ENCODE data around the gene UNKL.

The UNKL gene

DNA sequence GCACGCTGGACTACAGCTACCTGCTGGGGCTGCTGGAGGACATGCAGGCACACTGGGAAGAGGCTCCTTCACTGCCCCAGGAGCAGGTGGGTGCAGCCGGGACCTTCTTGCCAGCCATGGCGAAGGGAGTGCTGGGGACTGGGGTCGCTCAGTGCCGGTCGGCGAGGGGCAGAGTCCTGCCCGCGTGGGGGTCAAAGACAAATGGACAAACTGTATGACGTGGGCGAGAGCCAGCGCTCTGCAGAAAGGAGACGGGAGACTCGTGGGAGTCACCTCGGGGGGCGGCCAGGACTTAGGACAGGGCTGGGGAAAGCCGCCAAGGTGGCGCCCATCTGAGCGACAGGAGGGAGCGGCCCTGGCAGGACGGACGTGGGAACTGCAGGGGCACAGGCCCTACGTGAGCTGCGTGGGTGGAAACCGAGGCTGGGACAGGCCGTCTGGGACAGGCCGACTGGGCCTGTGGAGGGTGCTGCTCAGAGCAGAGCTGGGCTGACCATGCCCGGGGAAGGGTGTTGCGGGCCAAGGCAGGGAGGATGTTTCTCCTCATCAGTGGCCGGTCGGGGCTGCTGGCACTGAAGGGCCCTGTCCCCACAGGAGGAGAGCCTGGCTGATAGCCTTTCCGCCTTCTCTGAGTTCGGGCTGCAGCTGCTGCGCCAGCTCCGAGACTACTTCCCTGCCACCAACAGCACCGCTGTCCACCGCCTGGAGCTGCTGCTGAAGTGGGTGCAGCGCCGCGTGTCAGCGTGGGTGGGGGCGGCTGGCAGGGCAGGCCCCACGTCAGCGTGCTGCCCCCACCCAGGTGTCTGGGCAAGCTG, 70.9 kb downstream of the UNKL start:
- Histone ChIP-seq H3K36me3 (ENCODE audit: low read depth) (no peaks in the 10 kb centered on the region), H3K27ac (ENCODE audit: poor library complexity, severe bottlenecking) (no peak overlapping the region), H3K4me3 (ENCODE audit: severe bottlenecking) (no peak overlapping the region), H3K4me1 (ENCODE audit: insufficient read depth, poor library complexity, severe bottlenecking) (no peaks in the 10 kb centered on the region), H3K9me3 (ENCODE audit: severe bottlenecking) (no peaks in the 10 kb centered on the region), H3K27me3 (ENCODE audit: insufficient read depth, poor library complexity, severe bottlenecking) (no peaks in the 10 kb centered on the region)
- no peak for ATAC-seq (ENCODE audit: low read depth)
- TF ChIP-seq, protein P1, sequence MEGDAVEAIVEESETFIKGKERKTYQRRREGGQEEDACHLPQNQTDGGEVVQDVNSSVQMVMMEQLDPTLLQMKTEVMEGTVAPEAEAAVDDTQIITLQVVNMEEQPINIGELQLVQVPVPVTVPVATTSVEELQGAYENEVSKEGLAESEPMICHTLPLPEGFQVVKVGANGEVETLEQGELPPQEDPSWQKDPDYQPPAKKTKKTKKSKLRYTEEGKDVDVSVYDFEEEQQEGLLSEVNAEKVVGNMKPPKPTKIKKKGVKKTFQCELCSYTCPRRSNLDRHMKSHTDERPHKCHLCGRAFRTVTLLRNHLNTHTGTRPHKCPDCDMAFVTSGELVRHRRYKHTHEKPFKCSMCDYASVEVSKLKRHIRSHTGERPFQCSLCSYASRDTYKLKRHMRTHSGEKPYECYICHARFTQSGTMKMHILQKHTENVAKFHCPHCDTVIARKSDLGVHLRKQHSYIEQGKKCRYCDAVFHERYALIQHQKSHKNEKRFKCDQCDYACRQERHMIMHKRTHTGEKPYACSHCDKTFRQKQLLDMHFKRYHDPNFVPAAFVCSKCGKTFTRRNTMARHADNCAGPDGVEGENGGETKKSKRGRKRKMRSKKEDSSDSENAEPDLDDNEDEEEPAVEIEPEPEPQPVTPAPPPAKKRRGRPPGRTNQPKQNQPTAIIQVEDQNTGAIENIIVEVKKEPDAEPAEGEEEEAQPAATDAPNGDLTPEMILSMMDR (IDR thresholded peaks at IDR 0.05; ENCODE audit: poor library complexity, severe bottlenecking): no peak
- DNase-seq (ENCODE audit: low spot score): no peak

DNA sequence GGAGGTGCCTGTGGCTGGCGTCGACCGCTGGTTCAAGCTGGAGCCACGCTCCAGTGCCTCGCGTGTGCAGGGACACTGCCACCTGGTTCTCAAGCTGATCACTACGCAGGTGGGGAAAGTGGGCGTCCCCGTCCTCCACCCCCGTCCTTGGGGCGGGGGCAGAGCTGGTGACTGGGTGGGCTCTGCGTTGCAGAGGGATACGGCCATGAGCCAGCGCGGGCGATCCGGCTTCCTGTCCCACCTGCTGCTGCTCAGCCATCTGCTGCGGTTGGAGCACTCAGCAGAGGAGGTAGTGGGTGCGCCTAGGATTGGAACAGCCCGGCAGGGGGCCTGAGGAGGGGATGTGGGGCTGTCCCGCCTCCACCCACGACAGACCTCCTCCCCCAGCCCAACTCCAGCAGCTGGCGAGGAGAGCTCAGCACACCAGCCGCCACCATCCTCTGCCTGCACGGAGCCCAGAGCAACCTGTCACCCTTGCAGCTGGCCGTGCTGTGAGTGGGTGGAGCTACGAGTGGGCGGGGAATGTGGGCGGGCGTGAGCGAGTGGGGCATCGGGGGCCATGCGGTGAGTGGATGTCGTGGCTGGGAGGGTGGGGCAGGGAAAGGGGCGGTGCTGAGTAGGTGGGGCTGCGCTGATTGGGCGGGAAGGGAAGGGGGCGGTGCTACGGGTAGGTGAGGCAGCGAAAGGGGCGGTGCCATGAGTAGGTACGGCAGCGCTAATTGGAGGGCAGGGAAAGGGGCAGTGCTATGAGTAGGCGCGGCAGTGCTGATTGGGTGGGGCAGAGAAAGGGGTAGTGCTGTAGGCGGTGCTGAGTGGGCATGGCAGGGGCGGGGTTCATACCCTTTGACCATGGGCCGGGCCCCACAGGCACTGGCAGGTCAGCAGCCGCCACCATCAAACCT, 71.7 kb downstream of the UNKL start:
- ATAC-seq (ENCODE audit: low read depth) (peak; percentile 94), DNase-seq (ENCODE audit: low spot score) (peak; percentile 98)
- H3K4me3 ChIP-seq (ENCODE audit: severe bottlenecking): no peak overlapping the region
- no peaks in the 10 kb centered on the region for H3K4me1 ChIP-seq (ENCODE audit: insufficient read depth, poor library complexity, severe bottlenecking)
- H3K36me3 ChIP-seq (ENCODE audit: low read depth): no peaks in the 10 kb centered on the region
- no peak overlapping the region for H3K27ac ChIP-seq (ENCODE audit: poor library complexity, severe bottlenecking)
- H3K27me3 ChIP-seq (ENCODE audit: insufficient read depth, poor library complexity, severe bottlenecking): no peaks in the 10 kb centered on the region
- TF ChIP-seq, protein P1 (IDR thresholded peaks at IDR 0.05; ENCODE audit: poor library complexity, severe bottlenecking): no peak
- no peaks in the 10 kb centered on the region for H3K9me3 ChIP-seq (ENCODE audit: severe bottlenecking)

DNA sequence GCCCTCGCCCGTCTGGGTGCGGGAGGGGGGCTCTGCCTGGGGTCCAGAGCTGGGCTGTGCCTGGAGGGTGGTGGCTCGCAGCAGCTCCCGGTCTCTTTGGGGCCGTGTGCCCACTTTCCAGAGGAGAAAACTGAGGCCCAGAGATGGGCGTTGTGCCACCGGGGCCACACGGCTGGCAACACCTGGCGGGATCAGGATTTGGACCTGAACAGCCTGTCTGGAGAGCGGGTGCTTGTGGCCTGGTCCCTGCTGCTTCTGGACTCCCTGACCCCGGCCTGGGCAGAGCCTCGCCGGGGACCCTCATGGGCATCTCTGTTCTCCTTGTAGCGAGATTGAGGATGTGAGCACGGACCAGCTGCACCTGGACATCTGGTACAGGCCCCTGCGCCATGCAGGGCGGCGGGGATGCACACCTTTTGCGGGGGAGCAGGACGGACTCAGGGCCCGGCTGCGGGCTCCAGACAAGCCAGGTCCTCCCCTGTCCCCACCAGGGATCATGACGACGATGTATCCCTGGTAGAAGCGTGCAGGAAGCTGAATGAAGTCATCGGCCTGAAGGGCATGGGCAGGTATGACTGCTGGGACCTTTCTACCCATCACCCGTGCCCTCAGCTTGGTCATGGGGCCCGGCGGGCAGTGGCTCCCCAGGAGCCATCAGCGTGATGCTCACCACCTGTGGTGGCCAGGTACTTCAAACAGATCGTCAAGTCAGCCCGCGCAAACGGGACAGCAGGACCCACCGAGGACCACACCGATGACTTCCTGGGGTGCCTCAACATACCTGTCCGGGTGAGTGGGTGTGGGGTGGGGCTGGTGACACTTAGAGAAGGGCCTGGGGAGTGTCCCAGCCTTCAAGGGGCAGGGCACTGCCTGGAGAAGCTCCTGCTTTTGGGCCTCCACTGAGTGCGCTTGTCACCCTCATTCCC, 72.7 kb downstream of the UNKL start:
- no peak overlapping the region for H3K27ac ChIP-seq (ENCODE audit: poor library complexity, severe bottlenecking)
- DNase-seq (ENCODE audit: low spot score) (no peak), ATAC-seq (ENCODE audit: low read depth) (no peak)
- H3K36me3 ChIP-seq (ENCODE audit: low read depth): no peaks in the 10 kb centered on the region
- no peaks in the 10 kb centered on the region for H3K9me3 ChIP-seq (ENCODE audit: severe bottlenecking)
- no peaks in the 10 kb centered on the region for H3K4me1 ChIP-seq (ENCODE audit: insufficient read depth, poor library complexity, severe bottlenecking)
- H3K4me3 ChIP-seq (ENCODE audit: severe bottlenecking): no peak overlapping the region
- H3K27me3 ChIP-seq (ENCODE audit: insufficient read depth, poor library complexity, severe bottlenecking): no peaks in the 10 kb centered on the region
- TF ChIP-seq, protein P1 (IDR thresholded peaks at IDR 0.05; ENCODE audit: poor library complexity, severe bottlenecking): no peak

- H3K27ac ChIP-seq (ENCODE audit: poor library complexity, severe bottlenecking): no peak overlapping the region
- ATAC-seq (ENCODE audit: low read depth) (no peak), DNase-seq (ENCODE audit: low spot score) (no peak)
- H3K4me1 ChIP-seq (ENCODE audit: insufficient read depth, poor library complexity, severe bottlenecking): no peaks in the 10 kb centered on the region
- no peak overlapping the region for H3K4me3 ChIP-seq (ENCODE audit: severe bottlenecking)
- no peaks in the 10 kb centered on the region for H3K36me3 ChIP-seq (ENCODE audit: low read depth)
- H3K9me3 ChIP-seq (ENCODE audit: severe bottlenecking): no peaks in the 10 kb centered on the region
- peaks cover under 1% of the 10 kb centered on the region for H3K27me3 ChIP-seq (ENCODE audit: insufficient read depth, poor library complexity, severe bottlenecking)
- TF ChIP-seq, protein P1 (IDR thresholded peaks at IDR 0.05; ENCODE audit: poor library complexity, severe bottlenecking): no peak
Measured at GRCh38 chr16:1340730-1341494, 73.6 kb downstream of the UNKL start.

Measured in RWPE2 (cell line).